Left lung (tissue), 10 donors: Measurements from ENCODE around the gene EPB41L5. TPM values are rescaled to one million over a fixed set of nuclear protein-coding genes. Genes with fewer than 3 reads are reported as not detected.

Experiments used
- ATAC-seq: fragments of 200-7000 bp; cut with Tn5 transposase; one replicate; pipeline ENCODE4 v1.9.1; 2020; ENCODE audit warnings: moderate library complexity
- DNase-seq, 4 donors: peaks; one replicate each; pipeline ENCODE4 v3.0.0-alpha.2; 2013 to 2020
- H3K27ac ChIP-seq, 2 donors: fragments of 200-600 bp; sonication (generic) in 1 of 2; one replicate each; pipeline versions ENCODE4 v1.5.0 to v1.8.0; 2020 to 2021
- H3K27me3 ChIP-seq, 2 donors: fragments of 200-600 bp; sonication (generic) in 1 of 2; one replicate each; pipeline versions ENCODE4 v1.5.0 to v1.8.0; 2020 to 2021
- H3K36me3 ChIP-seq, 2 donors: fragments of 200-600 bp; sonication (generic) in 1 of 2; one replicate each; pipeline versions ENCODE4 v1.5.0 to v1.8.0; 2020 to 2021
- H3K4me1 ChIP-seq, 2 donors: fragments of 200-600 bp; one replicate each; pipeline ENCODE4 v1.8.0; 2021
- H3K4me3 ChIP-seq, 2 donors: fragments of 200-600 bp; sonication (generic) in 1 of 2; one replicate each; pipeline versions ENCODE4 v1.5.0 to v1.8.0; 2020 to 2021; ENCODE audit warnings: mild to moderate bottlenecking in 1 of 2
- H3K9me3 ChIP-seq, 2 donors: fragments of 200-600 bp; sonication (generic) in 1 of 2; one replicate each; pipeline versions ENCODE4 v1.5.0 to v1.8.0; 2020 to 2021
- CTCF ChIP-seq, 2 donors: fragments of 200-600 bp; sonication (generic) in 1 of 2; IDR thresholded peaks; one replicate each; pipeline versions ENCODE4 v1.5.0 to v1.8.0; 2021; ENCODE audit warnings: antibody characterized with exemption in 2 of 2
- intact Hi-C, 2 donors: fragments of 100-400 bp; cut with DNase I; formaldehyde crosslinking; loops; one replicate each; pipeline versions ENCODE4 v1.11.2 to v1.14.2; 2022
- polyA plus RNA-seq, 6 donors: library from polyadenylated mRNA; unstranded; fragments of 120-200 nt; gene quantifications; one replicate each; pipeline ENCODE4 v1.2.1, GENCODE V29; 2013; ENCODE audit not compliant: insufficient read length in 6 of 6
- total RNA-seq, 2 donors: library from RNA; stranded (reverse); fragmentation: NEBNext Ultra II Directional; extraction: Animal tissue kit (Norgen Biotek cat#: 25700); gene quantifications; one replicate each; pipeline ENCODE4 v1.2.1, GENCODE V29; 2021
- donor health status: DM: no; HTN: yes; CAD: no.
- donor health status: DM: no; HTN: no; CAD: no.

The EPB41L5 gene
- total and polyA plus RNA-seq, 8 donors: 36.0 to 53.8 (median 38.9) TPM

DNA sequence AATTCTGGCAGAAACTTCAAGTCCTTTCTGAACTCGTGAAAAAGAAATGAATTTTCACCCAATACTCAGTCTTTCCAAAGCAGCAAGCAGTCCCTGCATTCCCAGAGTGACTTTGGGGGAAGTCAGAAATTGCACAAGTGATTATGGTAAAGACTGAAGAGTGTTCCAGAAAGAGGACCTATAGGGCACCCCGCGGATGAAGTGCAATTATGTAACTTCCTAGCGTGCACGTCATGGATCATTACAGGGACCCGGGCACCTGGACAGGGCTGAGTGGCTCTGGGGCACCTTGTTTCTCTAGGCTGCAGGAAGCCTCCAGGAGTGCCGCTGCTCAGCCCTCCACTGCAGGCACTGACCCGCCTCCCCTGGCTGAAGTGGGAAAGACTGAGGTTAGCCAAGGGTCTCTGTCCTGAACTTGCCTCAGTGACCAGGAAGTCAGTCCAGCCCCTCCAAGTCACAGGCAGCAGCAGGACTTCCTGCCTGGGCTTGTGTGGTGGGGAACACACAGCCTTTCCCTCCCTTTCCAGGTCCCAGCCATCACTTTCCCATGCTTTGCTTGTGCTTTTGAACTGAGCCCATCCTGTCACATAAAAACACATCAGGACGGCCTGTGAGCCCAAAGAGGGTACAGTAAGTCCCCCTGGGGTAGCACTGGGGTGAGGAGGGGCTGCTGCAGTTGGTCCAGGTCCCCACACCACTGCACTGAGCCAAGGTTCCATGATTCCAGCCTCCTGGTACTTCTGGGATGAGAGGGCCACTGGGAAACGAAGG, 190.6 kb downstream of the EPB41L5 start:
- Histone ChIP-seq H3K4me1 (peaks cover 0 to 25% of the 10 kb centered on the region in 2 donors), H3K27ac (peak overlapping the region in 1 of 2 donors; percentile 79), H3K4me3 (no peak overlapping the region), H3K36me3 (no peaks in the 10 kb centered on the region), H3K9me3 (no peaks in the 10 kb centered on the region), H3K27me3 (no peaks in the 10 kb centered on the region)
- no peak for TF ChIP-seq CTCF (IDR thresholded peaks at IDR 0.05)
- DNase-seq: peak in 2 of 4 donors; percentile 31 to 43
- intact Hi-C loops: no loop called here
- peak; percentile 73 for ATAC-seq

DNA sequence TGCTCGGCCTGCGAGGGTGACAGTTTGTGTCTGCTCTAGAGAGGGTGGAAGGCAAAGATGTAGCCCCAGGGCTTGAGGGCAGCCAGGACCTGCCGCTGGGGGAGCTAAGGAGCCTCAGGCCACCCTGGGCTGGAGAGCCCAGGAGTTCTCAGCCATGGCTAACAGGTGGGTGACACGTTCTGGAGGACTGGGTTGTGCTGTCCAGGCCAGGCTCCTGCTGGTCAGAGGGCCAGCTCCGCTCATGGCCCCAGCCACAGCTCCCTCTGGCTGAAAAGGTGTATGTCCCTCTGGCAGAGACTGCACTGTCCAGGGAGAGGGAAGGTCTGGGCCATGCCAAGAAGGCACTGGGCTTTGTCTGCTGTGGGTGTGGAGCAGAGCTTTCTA, 191.1 kb downstream of the EPB41L5 start:
- no peak for TF ChIP-seq CTCF (IDR thresholded peaks at IDR 0.05)
- DNase-seq (no peak), ATAC-seq (no peak)
- H3K27ac ChIP-seq: peak overlapping the region in 1 of 2 donors; percentile 79
- H3K9me3 ChIP-seq: no peaks in the 10 kb centered on the region
- H3K4me3 ChIP-seq: no peak overlapping the region
- no peaks in the 10 kb centered on the region for H3K36me3 ChIP-seq
- H3K27me3 ChIP-seq: no peaks in the 10 kb centered on the region
- peaks cover 0 to 29% of the 10 kb centered on the region in 2 donors for H3K4me1 ChIP-seq
- intact Hi-C loops: no loop called here

DNA sequence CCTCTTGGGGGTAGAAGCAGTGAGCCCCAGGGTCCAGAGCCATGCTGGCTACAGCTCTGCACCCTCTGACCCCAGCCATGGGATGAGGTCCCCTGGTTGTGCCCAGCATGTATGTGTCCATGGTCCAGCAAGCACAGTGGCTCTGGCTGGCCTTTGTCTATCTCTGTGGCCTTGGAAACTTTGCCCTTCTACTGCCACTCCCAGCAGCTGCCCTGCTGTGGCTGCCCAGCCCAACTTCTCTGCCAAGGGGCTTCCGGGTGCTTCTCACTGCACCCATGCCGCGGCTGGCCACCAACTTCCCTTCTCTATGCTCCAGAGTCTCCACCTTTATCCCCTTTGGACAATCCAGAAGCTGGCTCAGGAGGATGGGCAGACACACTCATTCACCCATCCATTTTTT, 191.5 kb downstream of the EPB41L5 start:
- peaks cover 0 to 33% of the 10 kb centered on the region in 2 donors for H3K4me1 ChIP-seq
- peak overlapping the region in 1 of 2 donors; percentile 79 for H3K27ac ChIP-seq
- no peaks in the 10 kb centered on the region for H3K36me3 ChIP-seq
- no peaks in the 10 kb centered on the region for H3K27me3 ChIP-seq
- H3K4me3 ChIP-seq: no peak overlapping the region
- TF ChIP-seq CTCF (IDR thresholded peaks at IDR 0.05): no peak
- DNase-seq: no peak
- intact Hi-C loops: no loop called here
- no peak for ATAC-seq
- no peaks in the 10 kb centered on the region for H3K9me3 ChIP-seq

DNA sequence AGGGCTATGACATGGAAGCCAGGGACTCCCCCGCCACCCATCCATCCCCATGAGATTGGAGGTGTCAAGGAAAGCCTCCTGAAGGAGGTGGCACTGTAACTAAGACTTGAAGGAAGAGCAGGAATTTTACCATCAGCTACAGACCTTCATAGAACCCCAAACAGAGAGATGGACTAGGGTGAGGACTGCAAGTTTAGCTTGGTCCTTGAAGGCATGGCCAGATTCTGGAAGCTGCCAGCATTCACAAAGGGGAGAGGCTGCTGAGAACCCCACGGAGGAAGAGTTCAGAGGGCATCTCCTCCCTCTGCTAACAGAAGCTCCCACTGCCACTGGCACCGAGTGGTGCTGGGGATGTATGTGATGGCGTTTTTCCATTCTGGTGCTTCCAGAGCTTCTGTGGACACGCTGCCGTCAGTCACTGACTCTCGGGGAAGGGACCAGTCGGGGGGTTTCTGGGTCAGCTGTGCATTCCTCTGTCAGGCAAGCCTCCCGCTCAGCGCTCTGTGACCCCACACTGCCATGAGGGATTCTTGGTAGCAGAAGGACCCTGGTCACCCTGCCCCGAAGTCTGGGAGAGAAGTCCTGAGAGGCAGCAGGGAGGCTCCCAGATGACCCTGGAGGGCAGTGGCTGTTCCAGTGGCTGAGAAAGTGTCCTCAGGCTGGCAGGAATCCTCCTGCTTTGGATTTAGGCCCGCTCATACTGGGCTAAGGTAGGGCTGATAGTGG, 192.2 kb downstream of the EPB41L5 start:
- intact Hi-C loops: no loop called here
- H3K4me1 ChIP-seq: peaks cover 0 to 39% of the 10 kb centered on the region in 2 donors
- H3K36me3 ChIP-seq: no peaks in the 10 kb centered on the region
- no peaks in the 10 kb centered on the region for H3K9me3 ChIP-seq
- TF ChIP-seq CTCF (IDR thresholded peaks at IDR 0.05): no peak
- H3K4me3 ChIP-seq: no peak overlapping the region
- peak overlapping the region in 1 of 2 donors; percentile 79 for H3K27ac ChIP-seq
- H3K27me3 ChIP-seq: no peaks in the 10 kb centered on the region
- no peak for ATAC-seq
- no peak for DNase-seq

GRCh38 chr2:120206022-120206581, 193.2 kb downstream of the EPB41L5 start:
- H3K4me1 ChIP-seq: peaks cover 0 to 48% of the 10 kb centered on the region in 2 donors
- TF ChIP-seq CTCF (IDR thresholded peaks at IDR 0.05): peak in 1 of 2 donors; percentile 13
- H3K27ac ChIP-seq: no peak overlapping the region
- no peaks in the 10 kb centered on the region for H3K9me3 ChIP-seq
- no peaks in the 10 kb centered on the region for H3K27me3 ChIP-seq
- intact Hi-C loops: no loop called here
- DNase-seq (no peak), ATAC-seq (peak; percentile 26)
- no peak overlapping the region for H3K4me3 ChIP-seq
- no peaks in the 10 kb centered on the region for H3K36me3 ChIP-seq
